GM12873 (cell line): ENCODE data around the gene SLC2A9.

Experiments
- TF ChIP-seq, protein P1 (sequence below): IDR thresholded peaks from 2 replicates; pipeline ENCODE4 v1.5.1; 2012; ENCODE audit warnings: low read depth, mild to moderate bottlenecking, moderate library complexity, low read length, control low read depth; ENCODE audit not compliant: insufficient read depth; ENCODE audit errors: missing control alignments

The SLC2A9 gene

DNA sequence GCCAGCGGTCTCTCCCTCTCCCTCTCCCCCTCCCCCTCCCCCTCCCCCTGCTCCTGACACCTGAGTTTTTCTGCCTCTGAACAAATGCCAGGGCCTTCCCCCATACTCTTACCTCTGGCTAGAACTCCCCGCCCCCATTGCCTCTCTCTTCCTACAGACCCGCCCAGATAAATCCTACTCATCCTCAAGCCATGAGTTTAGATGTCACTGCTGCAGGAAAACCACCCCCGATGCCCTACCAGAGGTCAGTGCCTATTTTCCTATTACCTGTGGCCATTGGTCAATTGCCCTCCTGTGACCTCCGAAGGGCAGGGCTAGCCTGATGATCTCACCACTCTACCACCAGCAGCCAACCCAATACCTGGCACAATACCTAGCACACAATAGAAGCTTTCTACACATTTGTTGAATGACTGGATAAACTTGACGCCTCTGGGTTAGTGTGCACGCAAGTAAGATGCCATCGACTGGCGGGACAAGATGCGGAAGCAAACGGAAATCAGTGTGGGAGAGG is 43.7 kb downstream of the SLC2A9 start:
- TF ChIP-seq, protein P1, sequence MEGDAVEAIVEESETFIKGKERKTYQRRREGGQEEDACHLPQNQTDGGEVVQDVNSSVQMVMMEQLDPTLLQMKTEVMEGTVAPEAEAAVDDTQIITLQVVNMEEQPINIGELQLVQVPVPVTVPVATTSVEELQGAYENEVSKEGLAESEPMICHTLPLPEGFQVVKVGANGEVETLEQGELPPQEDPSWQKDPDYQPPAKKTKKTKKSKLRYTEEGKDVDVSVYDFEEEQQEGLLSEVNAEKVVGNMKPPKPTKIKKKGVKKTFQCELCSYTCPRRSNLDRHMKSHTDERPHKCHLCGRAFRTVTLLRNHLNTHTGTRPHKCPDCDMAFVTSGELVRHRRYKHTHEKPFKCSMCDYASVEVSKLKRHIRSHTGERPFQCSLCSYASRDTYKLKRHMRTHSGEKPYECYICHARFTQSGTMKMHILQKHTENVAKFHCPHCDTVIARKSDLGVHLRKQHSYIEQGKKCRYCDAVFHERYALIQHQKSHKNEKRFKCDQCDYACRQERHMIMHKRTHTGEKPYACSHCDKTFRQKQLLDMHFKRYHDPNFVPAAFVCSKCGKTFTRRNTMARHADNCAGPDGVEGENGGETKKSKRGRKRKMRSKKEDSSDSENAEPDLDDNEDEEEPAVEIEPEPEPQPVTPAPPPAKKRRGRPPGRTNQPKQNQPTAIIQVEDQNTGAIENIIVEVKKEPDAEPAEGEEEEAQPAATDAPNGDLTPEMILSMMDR: no peak

DNA sequence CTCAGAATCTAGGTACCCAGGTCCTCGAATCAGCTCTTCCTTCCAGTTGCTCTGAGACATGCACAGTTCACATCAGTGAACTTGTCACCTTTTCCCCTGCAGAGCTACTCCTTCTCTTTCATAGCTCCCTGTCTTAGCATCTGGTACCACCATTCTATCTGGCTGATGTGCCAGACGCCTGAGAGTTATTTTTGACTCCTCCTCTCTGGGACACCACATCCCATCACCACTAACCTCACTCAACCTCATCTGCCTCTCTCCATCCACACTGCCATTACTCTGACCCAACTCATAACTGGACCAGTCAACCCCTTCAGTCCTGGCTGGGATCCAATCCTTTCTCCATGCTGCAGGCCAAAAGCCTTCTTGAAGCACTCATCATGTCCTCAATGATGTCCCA is 44.5 kb downstream of the SLC2A9 start:
- TF ChIP-seq, protein P1: no peak

DNA sequence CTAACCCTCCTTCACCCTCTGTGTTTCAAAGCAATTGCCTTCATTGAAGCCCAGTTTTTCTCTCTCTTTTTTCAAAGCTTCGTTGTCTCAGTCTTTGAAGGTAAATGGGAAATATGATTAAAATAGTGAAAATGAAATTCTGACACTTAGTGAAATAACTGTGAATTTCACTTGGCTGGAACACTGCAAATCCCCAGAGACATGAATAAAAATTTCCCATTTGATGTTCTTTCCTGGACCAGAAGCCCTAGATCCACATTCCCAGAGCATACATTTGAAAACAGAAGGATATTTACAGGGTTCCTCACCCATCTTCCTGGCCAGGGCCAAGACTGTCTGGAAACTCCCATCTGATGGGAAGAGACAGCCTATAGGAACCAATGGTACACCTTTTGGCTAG is 45.0 kb downstream of the SLC2A9 start:
- TF ChIP-seq, protein P1: no peak

DNA sequence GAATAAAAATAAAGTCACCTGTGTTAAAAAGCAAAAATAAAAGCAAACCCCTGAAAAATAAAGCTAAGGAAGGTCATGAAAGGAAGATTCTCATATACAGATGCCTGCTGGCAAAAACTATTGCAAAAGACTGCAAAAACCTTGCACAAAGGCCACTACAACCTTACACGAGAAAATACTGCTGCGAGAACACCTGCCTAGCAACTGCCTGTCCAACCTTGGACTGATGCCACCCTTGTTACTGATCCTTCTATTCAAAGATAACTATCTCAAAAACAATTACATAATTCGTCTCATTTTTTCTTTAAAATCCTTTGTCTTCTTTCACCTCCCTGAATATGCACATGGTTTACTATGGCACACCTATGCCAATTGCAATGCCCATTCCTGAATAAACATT is 49.6 kb downstream of the SLC2A9 start:
- TF ChIP-seq, protein P1: no peak

DNA sequence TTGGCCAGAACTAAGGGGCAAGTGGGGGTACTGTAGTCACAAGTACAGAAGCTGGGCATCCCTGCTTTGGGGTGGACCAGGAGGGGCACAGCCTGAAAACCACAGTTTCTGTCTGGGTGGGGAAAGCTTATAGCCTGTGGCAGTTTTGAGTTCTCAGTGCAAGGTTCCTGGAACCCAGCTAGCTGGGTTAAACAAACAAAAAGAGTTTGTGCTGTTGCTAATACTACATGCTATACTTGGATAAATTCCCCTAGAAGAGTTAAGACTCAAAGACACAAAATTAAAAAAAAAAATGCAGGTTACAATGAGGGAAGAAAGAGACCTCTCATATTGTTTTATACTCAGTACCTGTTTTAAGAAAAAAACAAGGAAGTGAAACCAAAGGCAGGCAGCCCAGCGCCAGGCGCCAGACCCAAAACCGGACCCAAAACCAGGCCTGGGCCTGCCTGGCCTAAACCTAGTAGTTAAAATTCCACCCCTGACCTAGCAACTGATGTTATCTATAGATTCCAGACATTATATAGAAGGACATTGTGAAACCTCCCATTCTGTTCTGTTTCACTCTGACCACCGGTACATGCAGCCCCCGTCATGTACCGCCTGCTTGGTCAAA is 50.8 kb downstream of the SLC2A9 start:
- TF ChIP-seq, protein P1: no peak

DNA sequence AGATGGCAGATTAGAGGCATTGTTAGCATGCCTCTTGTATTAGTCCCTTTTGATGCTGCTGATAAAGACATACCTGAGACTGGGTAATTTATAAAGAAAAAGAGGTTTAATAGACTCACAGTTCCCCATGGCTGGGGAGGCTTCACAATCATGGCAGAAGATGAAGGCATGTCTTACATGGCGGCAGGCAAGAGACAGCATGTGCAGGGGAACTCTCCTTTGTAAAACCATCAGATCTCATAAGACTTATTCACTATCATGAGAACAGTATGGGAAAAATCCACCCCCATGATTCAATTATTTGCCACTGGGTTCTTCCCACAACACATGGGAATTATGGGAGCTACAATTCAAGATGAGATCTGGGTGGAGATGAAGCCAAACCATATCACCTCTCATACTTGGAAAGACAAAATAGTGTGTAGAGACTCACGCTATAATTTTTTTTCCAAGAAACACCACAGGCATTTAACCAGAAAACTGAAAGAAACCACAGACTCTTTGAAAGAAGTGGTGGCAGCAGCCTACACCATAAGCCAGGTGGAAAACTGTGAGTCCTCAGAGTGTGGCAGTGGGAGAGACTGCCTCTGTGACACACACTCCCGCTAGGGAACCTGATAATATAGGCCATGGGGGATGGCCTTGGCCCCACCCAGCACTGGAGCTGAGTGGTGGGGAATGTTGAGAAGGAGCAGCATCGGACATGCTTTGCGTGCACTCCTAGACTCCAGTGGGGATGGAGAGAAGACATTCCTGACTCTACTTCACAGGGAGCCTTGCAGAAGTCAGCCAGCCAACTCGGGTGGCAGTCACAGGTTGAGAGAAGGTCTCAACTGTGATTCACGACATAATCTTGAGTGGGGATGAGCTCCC is 51.5 kb downstream of the SLC2A9 start:
- TF ChIP-seq, protein P1: no peak

GRCh38 chr4:9968472-9968871 is 52.8 kb downstream of the SLC2A9 start:
- TF ChIP-seq, protein P1: no peak
